OCI-LY1 (cell line): ENCODE measurements around the gene CFD.

Source experiments
- H2AFZ ChIP-seq: fragments of 200-600 bp; sonication (generic), shearing (Covaris generic); 2 replicates; pipeline ENCODE4 v1.6.0; 2014; ENCODE audit warnings: antibody characterized with exemption, mild to moderate bottlenecking, low read length
- H3F3A ChIP-seq: fragments of 200-600 bp; sonication (generic), shearing (Covaris generic); 2 replicates; pipeline ENCODE4 v1.6.0; 2014; ENCODE audit warnings: mild to moderate bottlenecking, antibody characterized with exemption, low read length, moderate library complexity; ENCODE audit not compliant: insufficient read depth
- H3K27ac ChIP-seq: fragments of 200-600 bp; sonication (generic); 2 replicates; pipeline ENCODE4 v1.5.1; 2014; ENCODE audit warnings: low read length, mixed run types, mild to moderate bottlenecking, low read depth; ENCODE audit not compliant: poor library complexity, severe bottlenecking
- H3K27me3 ChIP-seq: fragments of 200-600 bp; sonication (generic); 2 replicates; pipeline ENCODE4 v1.6.0; 2014; ENCODE audit warnings: antibody characterized with exemption, mild to moderate bottlenecking, low read length, moderate library complexity; ENCODE audit not compliant: insufficient read depth
- H3K36me3 ChIP-seq: fragments of 200-600 bp; sonication (generic); 2 replicates; pipeline ENCODE4 v1.6.1; 2014; ENCODE audit warnings: mild to moderate bottlenecking, antibody characterized with exemption, low read length, moderate library complexity, mixed read lengths; ENCODE audit not compliant: insufficient read depth
- H3K4me1 ChIP-seq: fragments of 200-600 bp; sonication (generic); 2 replicates; pipeline ENCODE4 v1.5.1; 2014; ENCODE audit warnings: mild to moderate bottlenecking, low read length, moderate library complexity; ENCODE audit not compliant: insufficient read depth, severe bottlenecking
- H3K4me2 ChIP-seq: fragments of 200-600 bp; sonication (generic), shearing (Covaris generic); 2 replicates; pipeline ENCODE4 v1.6.1; 2014; ENCODE audit warnings: low read length
- H3K4me3 ChIP-seq: fragments of 200-600 bp; sonication (generic); 2 replicates; pipeline ENCODE4 v1.5.1; 2014; ENCODE audit warnings: low read length, low read depth, mild to moderate bottlenecking, mixed read lengths; ENCODE audit not compliant: poor library complexity, severe bottlenecking
- H3K79me2 ChIP-seq: fragments of 200-600 bp; shearing (Covaris generic); 2 replicates; pipeline ENCODE4 v1.6.1; 2016; ENCODE audit warnings: mixed run types, low read length, mixed read lengths; ENCODE audit not compliant: insufficient read depth
- H3K9ac ChIP-seq: fragments of 200-600 bp; sonication (generic), shearing (Covaris generic); 2 replicates; pipeline ENCODE4 v1.6.1; 2014; ENCODE audit warnings: mild to moderate bottlenecking, low read length, mixed read lengths
- H3K9me2 ChIP-seq: fragments of 200-600 bp; sonication (generic), shearing (Covaris generic); 2 replicates; pipeline ENCODE4 v1.6.1; 2014; ENCODE audit warnings: low read depth, mild to moderate bottlenecking, low read length, mixed read lengths
- H3K9me3 ChIP-seq: fragments of 200-600 bp; shearing (Covaris generic); 2 replicates; pipeline ENCODE4 v1.6.1; 2014; ENCODE audit warnings: low read length, mixed read lengths
- H4K20me1 ChIP-seq: fragments of 200-600 bp; sonication (generic), shearing (Covaris generic); 2 replicates; pipeline ENCODE4 v1.6.0; 2016; ENCODE audit warnings: mild to moderate bottlenecking, low read length; ENCODE audit not compliant: insufficient read depth
- EZH2 ChIP-seq: fragments of 200-600 bp; sonication (generic), shearing (Covaris generic); IDR thresholded peaks from 2 replicates; pipeline ENCODE4 v1.8.0; 2017; ENCODE audit warnings: borderline replicate concordance, mixed run types, mild to moderate bottlenecking, antibody characterized with exemption, low read length, moderate library complexity, mixed read lengths
- TF ChIP-seq, protein P1 (sequence below): fragments of 200-600 bp; sonication (generic), shearing (Covaris generic); IDR thresholded peaks from 2 replicates; pipeline ENCODE4 v1.5.1; 2017; ENCODE audit warnings: mild to moderate bottlenecking, antibody characterized with exemption, low read length, moderate library complexity, mixed read lengths

CFD gene

GRCh38 chr19:907183-907853 lies 47.9 kb downstream of the CFD start:
- Histone ChIP-seq H3K36me3 (peaks cover 10% of the 10 kb centered on the region; the same call in 1 of the 2 replicates), H3K9me3 (no peaks in the 10 kb centered on the region), H3K27ac (peak overlapping the region; percentile 98), H3K27me3 (no peaks in the 10 kb centered on the region), H3F3A (peaks cover 3% of the 10 kb centered on the region; the same call in 1 of the 2 replicates), H3K9me2 (no peaks in the 10 kb centered on the region), H4K20me1 (no peaks in the 10 kb centered on the region), H3K79me2 (no peaks in the 10 kb centered on the region; the same call in 1 of the 2 replicates), H2AFZ (no peak overlapping the region), H3K4me2 (peak overlapping the region; percentile 18; the same call in 1 of the 2 replicates), H3K4me1 (peaks cover 47% of the 10 kb centered on the region), H3K9ac (peak overlapping the region; percentile 19; the same call in 1 of the 2 replicates), H3K4me3 (no peak overlapping the region)
- no peak for TF ChIP-seq EZH2
- TF ChIP-seq, protein P1, sequence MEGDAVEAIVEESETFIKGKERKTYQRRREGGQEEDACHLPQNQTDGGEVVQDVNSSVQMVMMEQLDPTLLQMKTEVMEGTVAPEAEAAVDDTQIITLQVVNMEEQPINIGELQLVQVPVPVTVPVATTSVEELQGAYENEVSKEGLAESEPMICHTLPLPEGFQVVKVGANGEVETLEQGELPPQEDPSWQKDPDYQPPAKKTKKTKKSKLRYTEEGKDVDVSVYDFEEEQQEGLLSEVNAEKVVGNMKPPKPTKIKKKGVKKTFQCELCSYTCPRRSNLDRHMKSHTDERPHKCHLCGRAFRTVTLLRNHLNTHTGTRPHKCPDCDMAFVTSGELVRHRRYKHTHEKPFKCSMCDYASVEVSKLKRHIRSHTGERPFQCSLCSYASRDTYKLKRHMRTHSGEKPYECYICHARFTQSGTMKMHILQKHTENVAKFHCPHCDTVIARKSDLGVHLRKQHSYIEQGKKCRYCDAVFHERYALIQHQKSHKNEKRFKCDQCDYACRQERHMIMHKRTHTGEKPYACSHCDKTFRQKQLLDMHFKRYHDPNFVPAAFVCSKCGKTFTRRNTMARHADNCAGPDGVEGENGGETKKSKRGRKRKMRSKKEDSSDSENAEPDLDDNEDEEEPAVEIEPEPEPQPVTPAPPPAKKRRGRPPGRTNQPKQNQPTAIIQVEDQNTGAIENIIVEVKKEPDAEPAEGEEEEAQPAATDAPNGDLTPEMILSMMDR = no peak

- Histone ChIP-seq H3K4me3 (peak overlapping the region; percentile 17), H3K4me2 (0 out of 2 replicates have a peak overlapping the region, but pooled peaks have one; percentile 7), H3K9me2 (no peaks in the 10 kb centered on the region), H3K4me1 (peaks cover 44% of the 10 kb centered on the region), H3K27ac (no peak overlapping the region), H3K9me3 (no peaks in the 10 kb centered on the region), H4K20me1 (no peaks in the 10 kb centered on the region), H3F3A (peaks cover 3% of the 10 kb centered on the region; the same call in 1 of the 2 replicates), H2AFZ (no peak overlapping the region), H3K36me3 (0 out of 2 replicates have a peak, but pooled peaks cover 6% of the 10 kb centered on the region), H3K9ac (no peak overlapping the region), H3K79me2 (no peaks in the 10 kb centered on the region), H3K27me3 (no peaks in the 10 kb centered on the region)
- TF ChIP-seq EZH2 = no peak
- TF ChIP-seq, protein P1 = no peak
Measured at GRCh38 chr19:911197-912033, 52.0 kb downstream of the CFD start.

DNA sequence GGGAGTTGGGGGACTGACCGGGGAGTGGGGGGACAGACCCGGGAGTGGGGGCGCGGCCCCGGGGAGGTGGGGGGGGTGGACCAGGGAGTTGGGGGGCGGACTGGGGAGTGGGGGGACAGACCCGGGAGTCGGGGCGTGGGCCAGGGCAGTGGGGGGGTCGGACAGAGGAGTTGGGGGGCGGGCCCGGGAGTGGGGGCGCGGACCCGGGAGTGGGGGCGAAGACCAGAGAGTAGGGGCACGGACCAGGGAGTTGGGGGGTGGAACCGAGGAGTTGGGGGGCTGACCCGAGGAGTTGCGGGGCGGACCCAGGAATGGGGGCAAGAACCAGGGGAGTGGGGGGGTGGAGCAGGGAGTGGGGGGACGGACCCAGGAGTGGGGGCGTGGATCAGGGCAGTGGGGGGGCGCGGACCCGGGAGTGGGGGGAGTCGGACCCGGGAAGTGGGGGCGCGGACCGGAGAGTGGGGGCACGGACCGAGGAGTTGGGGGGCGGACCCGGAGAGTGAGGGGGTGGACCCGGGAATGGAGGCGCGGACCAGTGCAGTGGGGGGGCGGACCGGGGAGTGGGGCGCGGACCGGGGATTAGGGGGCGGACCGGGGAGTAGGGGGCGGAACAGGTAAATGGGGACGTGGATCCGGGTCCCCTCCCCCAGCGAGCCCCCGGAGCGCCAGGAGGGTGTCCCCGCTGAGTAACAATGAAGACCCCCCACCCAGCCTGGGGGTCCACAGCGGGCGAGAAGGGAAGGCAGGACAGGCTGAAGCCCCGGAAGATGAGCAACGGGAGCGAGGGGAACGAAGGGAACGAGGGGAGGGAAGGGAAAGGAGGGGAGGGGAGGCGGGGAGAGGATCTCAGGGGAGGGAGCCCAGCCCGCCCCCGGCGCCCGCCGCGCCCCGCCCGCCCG lies 53.0 kb downstream of the CFD start:
- H4K20me1 ChIP-seq = no peaks in the 10 kb centered on the region
- H3K36me3 ChIP-seq = 0 out of 2 replicates have a peak, but pooled peaks cover 6% of the 10 kb centered on the region
- peaks cover 40% of the 10 kb centered on the region for H3K4me1 ChIP-seq
- H3K79me2 ChIP-seq = no peaks in the 10 kb centered on the region
- H2AFZ ChIP-seq = no peak overlapping the region
- peak overlapping the region; percentile 79 for H3K4me3 ChIP-seq
- H3F3A ChIP-seq = peaks cover 3% of the 10 kb centered on the region; the same call in 1 of the 2 replicates
- peak overlapping the region; percentile 80 for H3K9ac ChIP-seq
- peak overlapping the region; percentile 53 for H3K4me2 ChIP-seq
- H3K27me3 ChIP-seq = peaks cover 6% of the 10 kb centered on the region; the same call in 1 of the 2 replicates
- no peaks in the 10 kb centered on the region for H3K9me3 ChIP-seq
- TF ChIP-seq, protein P1 = no peak
- TF ChIP-seq EZH2 = no peak
- peak overlapping the region; percentile 58 for H3K27ac ChIP-seq
- H3K9me2 ChIP-seq = no peaks in the 10 kb centered on the region
